PC-9 (cell line): ENCODE data around the gene GLTPD2. TPM values are rescaled to one million over a fixed set of nuclear protein-coding genes. Genes with fewer than 3 reads are reported as not detected.

Experiments used
- BruUV-seq: library from RNA; stranded (reverse); fragments of 400-500 nt; replicated peaks from 2 replicates; lab custom pipeline; 2021; lab: Mats Ljungman, UMichigan
- CTCF ChIA-PET: fragments of 300-600 bp; sonication (Branson Sonifier 250); formaldehyde crosslinking; loops from one replicate; lab custom pipeline; 2022; ENCODE audit warnings: antibody characterized with exemption; lab: Charles Lee
- POLR2A ChIA-PET: fragments of 300-600 bp; sonication (Branson Sonifier 250); formaldehyde crosslinking; loops from one replicate; lab custom pipeline; 2022; ENCODE audit warnings: antibody characterized with exemption; ENCODE audit not compliant: unreplicated experiment; lab: Charles Lee
- DNase-seq, 2 experiments: peaks; one replicate each; pipeline versions ENCODE4 v3.0.0 to v3.0.0-alpha.2; 2015 to 2022; ENCODE audit warnings: mixed read lengths in 1 of 2
- H2AFZ ChIP-seq: fragments of 200-600 bp; sonication (generic); 2 replicates; pipeline ENCODE4 v1.8.1; 2017; ENCODE audit warnings: antibody characterized with exemption
- H3F3A ChIP-seq: fragments of 200-600 bp; sonication (generic); 2 replicates; pipeline ENCODE4 v1.8.1; 2017; ENCODE audit warnings: antibody characterized with exemption, mild to moderate bottlenecking, low read depth; ENCODE audit not compliant: insufficient read depth
- H3K27ac ChIP-seq: fragments of 200-600 bp; sonication (generic); 2 replicates; pipeline ENCODE4 v1.6.1; 2016; ENCODE audit warnings: mixed run types
- H3K27me3 ChIP-seq: fragments of 200-600 bp; sonication (generic); 2 replicates; pipeline ENCODE4 v1.6.1; 2016; ENCODE audit warnings: low read depth, mixed run types; ENCODE audit not compliant: insufficient read depth
- H3K36me3 ChIP-seq: fragments of 200-600 bp; sonication (generic); 2 replicates; pipeline ENCODE4 v1.6.1; 2016; ENCODE audit warnings: low read depth, mixed run types
- H3K4me1 ChIP-seq: fragments of 200-600 bp; sonication (generic); replicated peaks from 2 replicates; pipeline ENCODE4 v1.6.1; 2016; ENCODE audit warnings: mixed run types; ENCODE audit not compliant: insufficient read depth
- H3K4me2 ChIP-seq: fragments of 200-600 bp; sonication (generic); 2 replicates; pipeline ENCODE4 v1.6.1; 2017; ENCODE audit warnings: mixed run types
- H3K4me3 ChIP-seq: fragments of 200-600 bp; sonication (generic); 2 replicates; pipeline ENCODE4 v1.6.1; 2016; ENCODE audit warnings: mixed run types
- H3K79me2 ChIP-seq: fragments of 200-600 bp; sonication (generic); 2 replicates; pipeline ENCODE4 v1.6.1; 2017; ENCODE audit warnings: low read depth, mixed run types
- H3K9me2 ChIP-seq: fragments of 200-600 bp; sonication (generic); 2 replicates; pipeline ENCODE4 v1.8.1; 2017; ENCODE audit warnings: mild to moderate bottlenecking; ENCODE audit not compliant: insufficient read depth
- H3K9me3 ChIP-seq: fragments of 200-600 bp; sonication (generic); 2 replicates; pipeline ENCODE4 v1.8.1; 2016; ENCODE audit warnings: low read depth; ENCODE audit not compliant: insufficient read depth
- H4K20me1 ChIP-seq: fragments of 200-600 bp; sonication (generic); 2 replicates; pipeline ENCODE4 v1.8.1; 2017; ENCODE audit not compliant: insufficient read depth
- EZH2 ChIP-seq: fragments of 200-600 bp; sonication (generic); IDR thresholded peaks from 2 replicates; pipeline ENCODE4 v1.8.0; 2017; ENCODE audit warnings: antibody characterized with exemption, low read depth
- intact Hi-C: fragments of 100-400 bp; cut with micrococcal nuclease; formaldehyde crosslinking; loops from one replicate; pipeline ENCODE4 v1.10.0; 2022; ENCODE audit not compliant: unreplicated experiment
- total RNA-seq: library from RNA; stranded (reverse); gene quantifications from 2 replicates; pipeline ENCODE4 v1.2.3, GENCODE V29; 2021
- TF ChIP-seq, protein P1 (sequence below): fragments of 200-600 bp; sonication (generic); conservative IDR thresholded peaks from 2 replicates; pipeline ENCODE4 v1.6.1; 2017; ENCODE audit warnings: mixed run types, antibody characterized with exemption, mild to moderate bottlenecking, moderate library complexity

Gene GLTPD2
- total RNA-seq, 1 experiment from 2014 or later = not detected

- intact Hi-C loops = no loop called here
- no peaks in the 10 kb centered on the region for H3K27me3 ChIP-seq
- no peaks in the 10 kb centered on the region for H4K20me1 ChIP-seq
- BruUV-seq = no TSS peak
- H3K4me2 ChIP-seq = no peak overlapping the region
- no peaks in the 10 kb centered on the region for H3K79me2 ChIP-seq
- no peaks in the 10 kb centered on the region for H3K9me2 ChIP-seq
- peaks cover 2% of the 10 kb centered on the region; the same call in 1 of the 2 replicates for H3F3A ChIP-seq
- no peak overlapping the region for H3K4me3 ChIP-seq
- H3K27ac ChIP-seq = no peak overlapping the region
- H3K36me3 ChIP-seq = no peaks in the 10 kb centered on the region; the same call in 1 of the 2 replicates
- peaks cover 3% of the 10 kb centered on the region for H3K4me1 ChIP-seq
- no peak overlapping the region for H2AFZ ChIP-seq
- POLR2A ChIA-PET = no interaction called here
- no peak for DNase-seq
- TF ChIP-seq EZH2 = no peak
- TF ChIP-seq, protein P1, sequence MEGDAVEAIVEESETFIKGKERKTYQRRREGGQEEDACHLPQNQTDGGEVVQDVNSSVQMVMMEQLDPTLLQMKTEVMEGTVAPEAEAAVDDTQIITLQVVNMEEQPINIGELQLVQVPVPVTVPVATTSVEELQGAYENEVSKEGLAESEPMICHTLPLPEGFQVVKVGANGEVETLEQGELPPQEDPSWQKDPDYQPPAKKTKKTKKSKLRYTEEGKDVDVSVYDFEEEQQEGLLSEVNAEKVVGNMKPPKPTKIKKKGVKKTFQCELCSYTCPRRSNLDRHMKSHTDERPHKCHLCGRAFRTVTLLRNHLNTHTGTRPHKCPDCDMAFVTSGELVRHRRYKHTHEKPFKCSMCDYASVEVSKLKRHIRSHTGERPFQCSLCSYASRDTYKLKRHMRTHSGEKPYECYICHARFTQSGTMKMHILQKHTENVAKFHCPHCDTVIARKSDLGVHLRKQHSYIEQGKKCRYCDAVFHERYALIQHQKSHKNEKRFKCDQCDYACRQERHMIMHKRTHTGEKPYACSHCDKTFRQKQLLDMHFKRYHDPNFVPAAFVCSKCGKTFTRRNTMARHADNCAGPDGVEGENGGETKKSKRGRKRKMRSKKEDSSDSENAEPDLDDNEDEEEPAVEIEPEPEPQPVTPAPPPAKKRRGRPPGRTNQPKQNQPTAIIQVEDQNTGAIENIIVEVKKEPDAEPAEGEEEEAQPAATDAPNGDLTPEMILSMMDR = no peak
- no peaks in the 10 kb centered on the region for H3K9me3 ChIP-seq
- CTCF ChIA-PET = no interaction called here
These were observed 28.1 kb downstream of the GLTPD2 start for GRCh38 chr17:4816826-4817225.

- TF ChIP-seq, protein P1 = no peak
- no peak for TF ChIP-seq EZH2
- Histone ChIP-seq H3K4me2 (no peak overlapping the region), H4K20me1 (no peaks in the 10 kb centered on the region), H2AFZ (no peak overlapping the region), H3K4me1 (no peaks in the 10 kb centered on the region), H3K36me3 (no peaks in the 10 kb centered on the region; the same call in 1 of the 2 replicates), H3K4me3 (no peak overlapping the region), H3K79me2 (no peaks in the 10 kb centered on the region), H3K9me3 (no peaks in the 10 kb centered on the region), H3K27ac (no peak overlapping the region), H3F3A (no peaks in the 10 kb centered on the region), H3K9me2 (no peaks in the 10 kb centered on the region), H3K27me3 (no peaks in the 10 kb centered on the region)
- DNase-seq = no peak
- POLR2A ChIA-PET = no interaction called here
- no TSS peak for BruUV-seq
- intact Hi-C loops = no loop called here
- CTCF ChIA-PET = no interaction called here
These were observed 29.5 kb downstream of the GLTPD2 start for GRCh38 chr17:4818276-4818675.

GRCh38 chr17:4822835-4823234 is 34.1 kb downstream of the GLTPD2 start:
- Histone ChIP-seq H3K79me2 (no peaks in the 10 kb centered on the region), H3K4me2 (no peak overlapping the region), H4K20me1 (no peaks in the 10 kb centered on the region), H3F3A (peaks cover 10% of the 10 kb centered on the region; the same call in 1 of the 2 replicates), H3K9me2 (no peaks in the 10 kb centered on the region), H3K27ac (no peak overlapping the region), H3K27me3 (no peaks in the 10 kb centered on the region), H3K9me3 (no peaks in the 10 kb centered on the region), H3K36me3 (no peaks in the 10 kb centered on the region; the same call in 1 of the 2 replicates), H2AFZ (no peak overlapping the region), H3K4me1 (no peaks in the 10 kb centered on the region), H3K4me3 (no peak overlapping the region)
- DNase-seq = no peak
- intact Hi-C loops = no loop called here
- POLR2A ChIA-PET = interaction anchor here (0.6 kb wide), 1 partner anchor 54 kb away, joined by 13 read pairs; no protein-coding TSS in a partner anchor
- no TSS peak for BruUV-seq
- TF ChIP-seq, protein P1 = no peak
- TF ChIP-seq EZH2 = no peak
- CTCF ChIA-PET = no interaction called here
